HG02938 (cell line): ENCODE data around the gene IQCH.
"Not testable (repeated sequence)": the region's sequence is repeated elsewhere in the genome, so short reads cannot be mapped to it uniquely, and the experiment has no call there.

ENCODE experiments used
- ATAC-seq: cut with Tn5 transposase; IDR thresholded peaks from one replicate; pipeline ENCODE4 v1.9.1; 2021; ENCODE audit warnings: mild to moderate bottlenecking, moderate library complexity; ENCODE audit not compliant: unreplicated experiment

The IQCH gene

DNA sequence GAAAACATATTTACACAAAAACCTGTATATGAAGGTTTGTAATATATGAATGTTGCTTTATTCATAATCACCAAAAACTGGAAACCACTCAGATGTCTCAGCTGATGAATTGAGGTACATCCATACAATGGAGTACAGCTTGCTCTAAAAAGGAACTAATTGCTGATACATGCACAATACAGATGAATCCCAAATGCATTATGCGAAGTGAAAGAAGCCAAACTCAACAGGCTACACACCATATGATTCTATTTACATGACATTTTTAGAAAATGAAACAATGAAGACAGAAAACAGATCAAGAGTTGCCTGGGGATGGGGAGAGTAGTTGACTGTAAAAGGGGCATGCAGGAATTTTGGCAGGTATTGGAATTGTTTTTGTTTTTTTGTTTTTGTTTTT is 95.5 kb downstream of the IQCH start:
- no peak for ATAC-seq

DNA sequence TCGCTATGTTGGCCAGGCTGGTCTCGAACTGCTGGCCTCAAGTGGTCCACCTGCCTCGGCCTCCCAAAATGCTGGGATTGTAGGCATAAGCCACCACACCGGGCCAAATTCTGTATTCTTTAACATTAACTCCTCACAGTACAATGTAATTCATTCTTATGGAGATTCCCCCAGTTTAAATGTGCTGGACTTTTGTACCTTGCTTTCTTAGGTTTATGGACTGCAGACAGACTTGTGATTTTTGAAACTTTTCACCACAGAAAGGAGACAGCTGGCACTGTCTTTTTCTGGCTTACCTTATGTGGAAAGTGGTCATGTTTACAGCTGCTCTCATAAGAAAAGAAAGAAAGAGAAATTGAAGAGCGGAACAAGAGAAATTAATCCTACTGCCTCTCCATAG is 103.8 kb downstream of the IQCH start:
- no peak for ATAC-seq

DNA sequence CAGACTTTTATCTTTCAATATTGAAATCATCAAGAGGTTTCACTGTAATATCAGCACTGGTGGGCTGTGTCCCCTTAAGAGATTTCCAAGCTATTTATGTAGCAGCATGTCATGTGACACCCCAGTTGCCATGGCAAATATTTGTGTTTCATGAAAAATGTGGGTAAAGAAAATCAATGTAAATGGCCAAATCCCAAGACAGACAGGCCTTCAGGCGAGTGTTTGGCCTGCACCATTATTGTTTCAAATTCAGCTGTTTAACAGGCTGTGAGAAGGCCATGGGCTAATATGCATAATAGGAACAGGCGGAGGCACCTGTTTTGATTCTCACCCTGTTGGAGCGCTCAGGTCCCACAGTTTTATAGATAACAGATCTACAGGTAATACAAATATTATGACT is 104.2 kb downstream of the IQCH start:
- no peak for ATAC-seq

GRCh38 chr15:67359431-67360079 is 105.0 kb downstream of the IQCH start:
- ATAC-seq, result no peak

DNA sequence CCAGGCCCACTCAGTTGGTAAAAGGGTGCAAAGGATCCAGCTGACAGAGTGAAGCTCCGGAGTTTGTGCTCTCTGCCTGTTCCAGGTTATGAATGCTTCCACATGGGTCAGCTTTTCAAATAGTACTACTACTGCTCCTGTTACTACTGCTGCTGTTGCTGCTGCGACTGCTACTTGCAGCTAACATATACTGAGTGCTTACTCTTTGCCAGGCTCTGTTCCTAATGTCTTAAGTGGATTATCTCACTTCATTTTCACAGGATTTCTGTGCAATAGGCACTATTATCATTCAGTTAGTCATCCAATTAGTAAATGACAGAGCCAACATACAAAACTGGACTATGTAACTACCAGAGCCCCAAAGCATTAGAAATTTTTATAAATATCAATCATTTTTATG is 106.5 kb downstream of the IQCH start:
- no peak for ATAC-seq

DNA sequence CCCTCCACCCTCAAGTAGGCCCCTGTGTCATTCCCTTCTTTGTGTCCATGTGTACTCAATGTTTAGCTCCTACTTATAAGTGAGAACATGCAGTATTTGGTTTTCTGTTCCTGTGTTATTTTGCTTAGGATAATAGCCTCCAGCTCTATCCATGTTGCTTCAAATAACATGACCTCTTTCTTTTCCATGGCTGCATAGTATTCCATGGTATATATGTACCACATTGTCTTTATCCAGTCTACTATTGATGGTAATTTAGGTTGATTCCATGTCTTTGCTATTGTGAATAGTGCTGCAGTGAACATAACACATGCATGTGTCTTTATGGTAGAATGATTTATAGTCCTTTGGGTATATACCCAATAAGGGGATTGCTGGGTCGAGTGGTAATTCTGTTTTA is 109.1 kb downstream of the IQCH start:
- not testable (repeated sequence) for ATAC-seq

- no peak for ATAC-seq
Measured at GRCh38 chr15:67365994-67366393, 111.4 kb downstream of the IQCH start.

GRCh38 chr15:67366904-67367303 is 112.3 kb downstream of the IQCH start:
- no peak for ATAC-seq

DNA sequence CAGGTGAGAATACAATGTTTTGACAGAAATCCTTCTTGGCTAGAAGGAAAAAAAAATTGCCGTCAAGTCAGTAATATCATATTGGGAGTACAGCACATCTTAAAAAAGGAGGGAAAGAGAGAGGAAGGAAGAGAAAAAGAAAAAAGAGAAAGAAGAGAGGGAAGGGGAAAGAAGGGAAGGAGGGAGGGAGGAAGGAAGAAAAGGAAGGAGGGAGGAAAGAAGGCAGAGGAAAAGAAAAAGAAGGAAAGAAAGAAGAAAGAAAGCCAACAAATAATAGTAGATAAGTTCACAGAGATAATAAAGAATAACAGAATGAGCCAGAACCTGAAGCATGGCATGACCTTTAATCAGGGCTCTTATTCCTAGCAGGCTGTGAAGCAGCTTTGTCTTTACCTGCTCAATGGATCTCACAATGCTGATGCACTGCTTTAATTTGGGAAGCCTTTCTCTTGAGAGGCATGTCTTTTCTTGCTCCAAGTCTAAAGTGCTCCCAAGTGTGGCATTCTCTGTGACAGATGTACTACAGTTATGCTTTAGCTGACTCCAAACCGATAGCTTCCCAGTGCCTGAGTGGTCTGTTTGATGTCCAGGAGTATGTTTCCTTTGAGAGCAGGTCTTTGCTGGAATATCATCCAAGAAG is 114.9 kb downstream of the IQCH start:
- ATAC-seq, result no peak

DNA sequence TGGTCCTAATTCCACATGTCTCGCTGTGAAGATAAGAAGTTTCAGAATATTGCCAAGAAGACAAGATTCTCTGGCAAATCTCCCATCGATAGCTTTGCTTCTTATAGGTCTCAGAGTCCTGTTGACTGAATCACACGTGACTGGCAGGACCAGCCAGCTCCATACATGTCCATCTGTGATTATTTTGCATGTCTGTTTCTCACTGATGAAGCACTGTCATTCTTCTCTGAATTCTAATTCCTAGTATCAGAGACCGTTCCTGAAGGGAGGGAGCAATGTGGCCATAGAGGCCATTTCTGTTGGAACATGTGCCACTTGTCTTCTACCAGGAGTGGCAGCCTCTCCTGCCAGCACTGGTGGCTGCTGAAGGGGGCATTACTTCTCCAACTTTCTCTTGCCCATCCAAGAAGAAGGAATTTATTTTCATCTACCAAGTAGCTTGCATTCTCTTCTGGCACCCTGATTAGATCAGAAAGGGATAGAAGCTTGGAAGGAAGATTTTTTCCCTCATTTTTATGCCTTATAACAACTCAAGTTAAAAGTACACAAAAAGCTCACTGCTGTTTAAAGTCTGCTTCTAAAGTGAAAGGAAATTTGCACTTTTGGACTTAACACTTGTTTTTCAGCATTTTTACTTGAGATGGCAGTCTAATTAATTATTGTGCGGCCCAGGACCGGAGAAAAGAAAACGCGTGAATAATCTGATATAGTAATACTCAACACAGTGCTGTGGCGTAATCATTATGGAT is 115.8 kb downstream of the IQCH start:
- no peak for ATAC-seq

DNA sequence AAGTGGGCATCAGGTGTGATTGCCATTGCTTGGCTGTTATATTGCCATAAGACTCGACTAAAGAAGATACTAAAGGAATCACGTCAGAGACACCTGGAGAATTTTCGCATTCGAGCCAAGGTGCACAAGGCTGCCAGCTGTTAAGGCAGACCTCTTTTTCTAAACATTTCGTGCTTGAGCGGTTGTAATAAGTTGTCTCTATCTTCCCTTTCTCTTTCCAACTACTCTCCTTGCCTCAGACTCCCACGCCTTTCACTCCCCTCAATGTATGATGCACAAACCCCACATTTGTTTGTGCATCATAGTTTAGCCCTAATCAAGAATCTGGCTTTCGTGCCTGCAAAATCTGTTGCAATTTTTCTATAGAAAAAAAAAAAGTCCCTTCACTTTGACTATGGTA is 118.0 kb downstream of the IQCH start:
- no peak for ATAC-seq

GRCh38 chr15:67372986-67373675 is 118.5 kb downstream of the IQCH start:
- no peak for ATAC-seq

- ATAC-seq, result no peak
Measured at GRCh38 chr15:67373971-67374370, 119.4 kb downstream of the IQCH start.

- no peak for ATAC-seq
Measured at GRCh38 chr15:67379530-67379929, 124.9 kb downstream of the IQCH start.

DNA sequence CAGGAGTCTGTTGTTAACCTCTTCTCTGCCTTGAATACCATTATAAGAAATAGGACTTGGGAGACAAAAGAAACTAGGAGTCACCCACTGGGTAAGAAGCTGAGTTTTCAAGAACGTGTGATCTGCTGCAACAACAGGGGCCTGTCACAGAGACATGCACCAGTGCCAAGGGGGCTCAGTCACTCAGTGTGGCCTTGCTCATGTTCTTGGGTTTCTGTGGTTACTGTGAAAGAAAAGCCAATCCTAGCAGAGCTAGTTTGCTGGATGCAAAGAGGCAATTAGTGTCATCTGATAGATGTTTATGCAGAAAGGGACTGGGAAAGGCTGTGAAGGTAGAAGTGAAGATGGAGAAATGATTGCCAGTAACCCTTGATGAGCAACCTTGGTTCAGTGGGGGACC is 126.3 kb downstream of the IQCH start:
- ATAC-seq, result no peak

- no peak for ATAC-seq
Measured at GRCh38 chr15:67381416-67382045, 126.9 kb downstream of the IQCH start.

DNA sequence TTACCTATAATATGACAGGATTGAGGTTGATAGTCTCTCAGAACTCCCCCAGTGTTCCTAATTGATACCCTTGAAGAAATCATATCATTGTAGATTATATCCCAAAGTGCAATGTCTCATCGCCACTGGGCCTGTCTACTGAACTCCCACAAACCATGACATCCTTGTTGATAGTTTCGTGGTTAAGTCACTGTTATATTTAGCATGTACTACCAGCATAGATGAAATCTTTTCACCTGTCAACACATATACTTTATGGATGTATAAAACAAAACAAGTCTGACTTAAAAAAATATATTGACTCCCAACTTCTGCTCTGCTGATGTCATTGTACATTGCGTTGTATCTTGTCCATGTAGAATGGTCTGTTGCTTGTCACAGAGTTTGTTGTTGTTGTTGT is 128.1 kb downstream of the IQCH start:
- ATAC-seq, result no peak

DNA sequence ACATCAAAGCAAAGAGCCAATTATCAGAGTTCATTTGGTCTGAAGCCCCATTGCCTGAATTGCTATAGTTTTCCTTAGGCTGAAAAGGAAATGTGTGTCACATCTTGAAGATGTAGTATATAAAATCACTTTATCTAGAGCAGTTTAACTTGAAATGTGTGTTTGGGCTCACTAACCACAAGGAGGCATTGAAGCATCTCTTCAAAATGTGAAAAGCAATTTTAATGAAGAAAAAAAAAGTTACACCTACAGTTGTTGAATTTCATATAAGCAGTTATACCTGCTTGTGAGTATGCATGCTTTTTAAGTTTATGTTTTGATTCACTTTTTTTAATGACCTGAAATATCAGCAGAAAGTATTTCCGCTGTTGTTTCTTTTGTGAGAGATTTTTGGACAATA is 129.3 kb downstream of the IQCH start:
- no peak for ATAC-seq

GRCh38 chr15:67384761-67385160 is 130.2 kb downstream of the IQCH start:
- no peak for ATAC-seq

DNA sequence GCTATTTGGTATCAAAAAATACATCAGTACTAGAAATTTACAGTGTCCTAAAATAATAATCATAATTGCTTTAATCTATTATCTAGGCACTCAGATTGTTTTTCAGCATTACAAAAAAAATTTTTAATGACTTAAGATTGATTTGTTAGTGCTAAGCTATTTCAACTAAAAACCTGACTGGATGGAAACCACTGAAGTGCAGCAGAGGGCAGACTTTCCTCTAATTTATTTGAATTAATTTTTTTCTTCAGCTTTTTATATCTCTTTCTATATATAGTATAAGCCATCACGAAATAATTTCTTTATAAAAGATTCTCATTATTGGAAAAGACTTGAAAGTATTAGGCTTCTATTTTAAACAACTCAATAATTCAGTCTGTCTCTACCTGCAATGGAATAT is 131.4 kb downstream of the IQCH start:
- ATAC-seq, result no peak

DNA sequence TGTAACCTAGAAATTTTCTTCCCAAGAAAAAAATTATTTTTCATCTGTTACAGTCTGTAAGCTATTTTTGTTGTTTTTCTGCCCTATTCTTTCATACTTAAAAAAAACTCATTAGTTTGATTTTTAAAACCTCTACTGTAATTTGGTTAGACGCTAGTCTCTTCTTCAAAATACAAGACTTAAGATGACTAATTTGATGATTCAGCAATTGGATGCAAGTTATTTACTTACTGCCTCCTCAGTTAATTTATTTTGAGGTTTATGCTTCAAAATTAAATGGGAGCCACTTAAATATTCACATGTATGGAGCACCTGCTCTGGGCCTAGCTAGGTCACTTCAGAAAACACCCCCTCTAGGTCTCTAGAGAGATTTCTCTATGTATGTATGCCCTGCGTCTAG is 132.4 kb downstream of the IQCH start:
- ATAC-seq, result no peak
